Renal pelvis (tissue), 4 donors: ENCODE data around the gene PLEKHM2. TPM values are rescaled to one million over a fixed set of nuclear protein-coding genes. Genes with fewer than 3 reads are reported as not detected.

Experiments
- DNase-seq: peaks from one replicate; pipeline ENCODE4 v3.0.0-alpha.2; 2013
- polyA plus RNA-seq, 3 donors: library from polyadenylated mRNA; unstranded; fragments of 120-200 nt; gene quantifications; one replicate each; pipeline ENCODE4 v1.2.1, GENCODE V29; 2013; ENCODE audit not compliant: insufficient read length in 3 of 3

Gene PLEKHM2
- polyA plus RNA-seq, 3 donors = 49.5 to 51.4 (median 51.1) TPM

- DNase-seq = no peak
Observed at GRCh38 chr1:15736892-15737261, 52.8 kb downstream of the PLEKHM2 start.

- DNase-seq = no peak
Observed at GRCh38 chr1:15737324-15738319, 53.5 kb downstream of the PLEKHM2 start.

GRCh38 chr1:15738416-15739113, 54.4 kb downstream of the PLEKHM2 start:
- no peak for DNase-seq

GRCh38 chr1:15739259-15739658, 55.1 kb downstream of the PLEKHM2 start:
- DNase-seq = no peak

- DNase-seq = no peak
Observed at GRCh38 chr1:15739745-15740144, 55.6 kb downstream of the PLEKHM2 start.

- peak; percentile 80 for DNase-seq
Observed at GRCh38 chr1:15740924-15741850, 57.1 kb downstream of the PLEKHM2 start.

- DNase-seq = no peak
Observed at GRCh38 chr1:15742339-15742801, 58.2 kb downstream of the PLEKHM2 start, which contains the start of gene TMEM82. TMEM82 (plus strand) TSS chr1:15742499; CDS start chr1:15742560, 61 bp downstream.

GRCh38 chr1:15744122-15744679, 60.1 kb downstream of the PLEKHM2 start:
- no peak for DNase-seq

- no peak for DNase-seq
Observed at GRCh38 chr1:15747378-15747777, 63.3 kb downstream of the PLEKHM2 start.

GRCh38 chr1:15748264-15748663, 64.1 kb downstream of the PLEKHM2 start:
- no peak for DNase-seq

GRCh38 chr1:15748690-15749398, 64.7 kb downstream of the PLEKHM2 start:
- DNase-seq = no peak

GRCh38 chr1:15749399-15750291, 65.5 kb downstream of the PLEKHM2 start:
- no peak for DNase-seq

- no peak for DNase-seq
Observed at GRCh38 chr1:15750924-15751323, 66.8 kb downstream of the PLEKHM2 start.

GRCh38 chr1:15751717-15752116, 67.6 kb downstream of the PLEKHM2 start:
- DNase-seq = no peak

GRCh38 chr1:15753776-15754175, 69.7 kb downstream of the PLEKHM2 start:
- no peak for DNase-seq

GRCh38 chr1:15755021-15755645, 71.0 kb downstream of the PLEKHM2 start:
- no peak for DNase-seq

GRCh38 chr1:15755646-15756040, 71.5 kb downstream of the PLEKHM2 start:
- no peak for DNase-seq

- no peak for DNase-seq
Observed at GRCh38 chr1:15756143-15757015, 72.3 kb downstream of the PLEKHM2 start.
